GM23338 (cell line): ENCODE results near the gene NUSAP1.

ENCODE experiments used
- EZH2phosphoT487 ChIP-seq: fragments of 200-600 bp; sonication (generic); IDR thresholded peaks from one replicate; pipeline ENCODE4 v1.8.1; 2018; ENCODE audit warnings: antibody characterized with exemption; ENCODE audit not compliant: unreplicated experiment
- TF ChIP-seq, protein P1 (sequence below), 2 experiments: fragments of 200-600 bp in 1 of 2; sonication (generic) in 1 of 2; conservative IDR thresholded peaks; 2 replicates each; pipeline versions ENCODE4 v1.5.1 to v1.6.1; 2016 to 2017; ENCODE audit warnings: antibody characterized with exemption in 2 of 2, low read depth in 2 of 2, mild to moderate bottlenecking in 2 of 2, moderate library complexity in 1 of 2

- TF ChIP-seq, protein P1, sequence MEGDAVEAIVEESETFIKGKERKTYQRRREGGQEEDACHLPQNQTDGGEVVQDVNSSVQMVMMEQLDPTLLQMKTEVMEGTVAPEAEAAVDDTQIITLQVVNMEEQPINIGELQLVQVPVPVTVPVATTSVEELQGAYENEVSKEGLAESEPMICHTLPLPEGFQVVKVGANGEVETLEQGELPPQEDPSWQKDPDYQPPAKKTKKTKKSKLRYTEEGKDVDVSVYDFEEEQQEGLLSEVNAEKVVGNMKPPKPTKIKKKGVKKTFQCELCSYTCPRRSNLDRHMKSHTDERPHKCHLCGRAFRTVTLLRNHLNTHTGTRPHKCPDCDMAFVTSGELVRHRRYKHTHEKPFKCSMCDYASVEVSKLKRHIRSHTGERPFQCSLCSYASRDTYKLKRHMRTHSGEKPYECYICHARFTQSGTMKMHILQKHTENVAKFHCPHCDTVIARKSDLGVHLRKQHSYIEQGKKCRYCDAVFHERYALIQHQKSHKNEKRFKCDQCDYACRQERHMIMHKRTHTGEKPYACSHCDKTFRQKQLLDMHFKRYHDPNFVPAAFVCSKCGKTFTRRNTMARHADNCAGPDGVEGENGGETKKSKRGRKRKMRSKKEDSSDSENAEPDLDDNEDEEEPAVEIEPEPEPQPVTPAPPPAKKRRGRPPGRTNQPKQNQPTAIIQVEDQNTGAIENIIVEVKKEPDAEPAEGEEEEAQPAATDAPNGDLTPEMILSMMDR (conservative IDR thresholded peaks at IDR 0.05; ENCODE audit: low read depth in 2 of 2), result no peak
- no peak for TF ChIP-seq EZH2phosphoT487
These were observed 413 bp downstream of the NUSAP1 start for GRCh38 chr15:41333026-41333562.
